WTC11 (cell line): ENCODE data around the gene RIMBP2. TPM values are rescaled to one million over a fixed set of nuclear protein-coding genes. Genes with fewer than 3 reads are reported as not detected.

Experiments
- ATAC-seq: fragments of 200-7000 bp; cut with Tn5 transposase; 2 replicates; pipeline ENCODE4 v1.10.0; 2021; ENCODE audit warnings: mild to moderate bottlenecking, moderate library complexity
- CTCF ChIA-PET: fragments of 300-600 bp; sonication (Branson Sonifier 250); formaldehyde crosslinking; loops from one replicate; lab custom pipeline; 2021; ENCODE audit warnings: antibody characterized with exemption; lab: Charles Lee
- POLR2A ChIA-PET: fragments of 350-600 bp; sonication (Branson Sonifier 250); formaldehyde crosslinking; loops from one replicate; lab custom pipeline; 2021; ENCODE audit warnings: antibody characterized with exemption; lab: Charles Lee
- DNase-seq: peaks from one replicate; pipeline ENCODE4 v3.0.0; 2021; ENCODE audit warnings: low spot score
- H3K27ac Mint-ChIP-seq: 2 replicates; pipeline ENCODE4 v1.8.0; 2021; ENCODE audit warnings: mixed read lengths
- H3K27me3 Mint-ChIP-seq: 2 replicates; pipeline ENCODE4 v1.8.0; 2021; ENCODE audit warnings: low read depth, mild to moderate bottlenecking, moderate library complexity, mixed read lengths
- H3K36me3 Mint-ChIP-seq: 2 replicates; pipeline ENCODE4 v1.8.0; 2021; ENCODE audit warnings: mixed read lengths
- H3K4me1 Mint-ChIP-seq: 2 replicates; pipeline ENCODE4 v1.8.0; 2022; ENCODE audit warnings: mixed read lengths
- H3K4me3 Mint-ChIP-seq: 2 replicates; pipeline ENCODE4 v1.8.0; 2021; ENCODE audit warnings: mild to moderate bottlenecking, moderate library complexity, mixed read lengths
- H3K9me3 Mint-ChIP-seq: 2 replicates; pipeline ENCODE4 v1.8.0; 2021; ENCODE audit warnings: mixed read lengths
- ARID4B ChIP-seq: sonication (generic); formaldehyde crosslinking; IDR thresholded peaks from 2 replicates; pipeline ENCODE4 v1.8.0; 2023; ENCODE audit warnings: missing genetic modification reagents, mild to moderate bottlenecking, borderline replicate concordance
- ATF6 ChIP-seq: sonication (generic); formaldehyde crosslinking; IDR thresholded peaks from 2 replicates; pipeline ENCODE4 v1.8.1; 2023; ENCODE audit warnings: mild to moderate bottlenecking, missing genetic modification reagents
- CDX4 ChIP-seq: fragments of 250-450 bp; sonication (Bioruptor Pico); IDR thresholded peaks from 2 replicates; pipeline ENCODE4 v1.9.0; 2021; ENCODE audit warnings: moderate library complexity, mild to moderate bottlenecking, inconsistent platforms, borderline replicate concordance
- EMX1 ChIP-seq: fragments of 250-450 bp; sonication (Bioruptor Pico); IDR thresholded peaks from 2 replicates; pipeline ENCODE4 v1.8.0; 2021; ENCODE audit warnings: mild to moderate bottlenecking
- ESRRA ChIP-seq: sonication (generic); formaldehyde crosslinking; IDR thresholded peaks from 2 replicates; pipeline ENCODE4 v1.8.1; 2022; ENCODE audit warnings: mild to moderate bottlenecking, missing genetic modification reagents, borderline replicate concordance
- ETV6 ChIP-seq: sonication (generic); formaldehyde crosslinking; IDR thresholded peaks from 2 replicates; pipeline ENCODE4 v1.8.1; 2022; ENCODE audit warnings: mild to moderate bottlenecking, missing genetic modification reagents
- HMGXB4 ChIP-seq: sonication (generic); formaldehyde crosslinking; IDR thresholded peaks from 2 replicates; pipeline ENCODE4 v1.8.1; 2023; ENCODE audit warnings: mild to moderate bottlenecking, moderate library complexity, missing genetic modification reagents
- KAT7 ChIP-seq: sonication (generic); formaldehyde crosslinking; IDR thresholded peaks from 2 replicates; pipeline ENCODE4 v1.8.1; 2023; ENCODE audit warnings: missing genetic modification reagents, mild to moderate bottlenecking, borderline replicate concordance
- MYBL2 ChIP-seq: sonication (generic); formaldehyde crosslinking; IDR thresholded peaks from 2 replicates; pipeline ENCODE4 v1.8.1; 2023; ENCODE audit warnings: mild to moderate bottlenecking, moderate library complexity, missing genetic modification reagents
- NR3C1 ChIP-seq: sonication (generic); formaldehyde crosslinking; conservative IDR thresholded peaks from 2 replicates; pipeline ENCODE4 v1.8.1; 2023; ENCODE audit warnings: low read depth, mild to moderate bottlenecking, missing genetic modification reagents
- SMAD3 ChIP-seq: sonication (generic); formaldehyde crosslinking; IDR thresholded peaks from 2 replicates; pipeline ENCODE4 v1.8.0; 2022; ENCODE audit warnings: missing genetic modification reagents, mild to moderate bottlenecking, borderline replicate concordance
- SP1 ChIP-seq: sonication (generic); formaldehyde crosslinking; conservative IDR thresholded peaks from 2 replicates; pipeline ENCODE4 v1.8.1; 2022; ENCODE audit warnings: missing genetic modification reagents
- TEAD1 ChIP-seq: sonication (generic); formaldehyde crosslinking; IDR thresholded peaks from 2 replicates; pipeline ENCODE4 v1.8.0; 2022; ENCODE audit warnings: mild to moderate bottlenecking, missing genetic modification reagents
- TP53 ChIP-seq: sonication (generic); formaldehyde crosslinking; IDR thresholded peaks from 2 replicates; pipeline ENCODE4 v1.8.1; 2023; ENCODE audit warnings: mild to moderate bottlenecking, missing genetic modification reagents
- ZBTB21 ChIP-seq: sonication (generic); formaldehyde crosslinking; IDR thresholded peaks from 2 replicates; pipeline ENCODE4 v1.8.1; 2023; ENCODE audit warnings: mild to moderate bottlenecking, missing genetic modification reagents, borderline replicate concordance
- ZNF263 ChIP-seq: sonication (generic); formaldehyde crosslinking; IDR thresholded peaks from 2 replicates; pipeline ENCODE4 v1.8.1; 2022; ENCODE audit warnings: low read depth, mild to moderate bottlenecking, moderate library complexity, missing genetic modification reagents
- ZNF425 ChIP-seq: fragments of 250-450 bp; sonication (Bioruptor Pico); conservative IDR thresholded peaks from 2 replicates; pipeline ENCODE4 v1.9.0; 2021; ENCODE audit warnings: mild to moderate bottlenecking
- ZNF512 ChIP-seq: sonication (generic); formaldehyde crosslinking; IDR thresholded peaks from 2 replicates; pipeline ENCODE4 v1.8.1; 2022; ENCODE audit warnings: missing genetic modification reagents, borderline replicate concordance
- total RNA-seq: library from RNA; stranded (reverse); gene quantifications from 3 replicates; pipeline ENCODE4 v1.2.3, GENCODE V29; 2021
- TF ChIP-seq, protein P1 (sequence below): sonication (generic); formaldehyde crosslinking; IDR thresholded peaks from 2 replicates; pipeline ENCODE4 v1.8.1; 2022; ENCODE audit warnings: mild to moderate bottlenecking, moderate library complexity, missing genetic modification reagents

Gene RIMBP2
- total RNA-seq, 1 experiment from 2014 or later, result 2.6 TPM

GRCh38 chr12:130501821-130502220 is 214.3 kb downstream of the RIMBP2 start (continued):
- TF ChIP-seq, protein P1, sequence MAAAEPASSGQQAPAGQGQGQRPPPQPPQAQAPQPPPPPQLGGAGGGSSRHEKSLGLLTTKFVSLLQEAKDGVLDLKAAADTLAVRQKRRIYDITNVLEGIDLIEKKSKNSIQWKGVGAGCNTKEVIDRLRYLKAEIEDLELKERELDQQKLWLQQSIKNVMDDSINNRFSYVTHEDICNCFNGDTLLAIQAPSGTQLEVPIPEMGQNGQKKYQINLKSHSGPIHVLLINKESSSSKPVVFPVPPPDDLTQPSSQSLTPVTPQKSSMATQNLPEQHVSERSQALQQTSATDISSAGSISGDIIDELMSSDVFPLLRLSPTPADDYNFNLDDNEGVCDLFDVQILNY (CRISPR knock-in tag), result no peak

GRCh38 chr12:130500835-130501330 is 215.2 kb downstream of the RIMBP2 start:
- ChIA-PET POLR2A (no interaction called here), CTCF (no interaction called here)
- TF ChIP-seq ESRRA, result no peak
- no peak for TF ChIP-seq TP53 (CRISPR knock-in tag)
- no peak for TF ChIP-seq KAT7
- no peak for TF ChIP-seq ZNF263 (CRISPR knock-in tag)
- TF ChIP-seq ETV6 (CRISPR knock-in tag), result no peak
- no peak for TF ChIP-seq ARID4B (CRISPR knock-in tag)
- TF ChIP-seq ATF6, result no peak
- TF ChIP-seq NR3C1 (CRISPR knock-in tag), result no peak
- no peak for TF ChIP-seq ZNF425 (CRISPR knock-in tag)
- TF ChIP-seq SMAD3 (CRISPR knock-in tag), result no peak
- Mint-ChIP-seq H3K9me3 (peaks cover 11% of the 10 kb centered on the region), H3K36me3 (no peaks in the 10 kb centered on the region), H3K27ac (no peak overlapping the region), H3K27me3 (no peaks in the 10 kb centered on the region), H3K4me3 (no peak overlapping the region), H3K4me1 (peaks cover 16% of the 10 kb centered on the region)
- DNase-seq, result no peak
- ATAC-seq, result no peak

GRCh38 chr12:130499474-130499873 is 216.6 kb downstream of the RIMBP2 start:
- TF ChIP-seq TP53 (CRISPR knock-in tag) (no peak), SP1 (CRISPR knock-in tag) (no peak), ZBTB21 (no peak), MYBL2 (CRISPR knock-in tag) (no peak), TEAD1 (no peak), CDX4 (no peak), EMX1 (no peak), SMAD3 (CRISPR knock-in tag) (no peak), HMGXB4 (CRISPR knock-in tag) (no peak), ETV6 (CRISPR knock-in tag) (no peak), ZNF512 (CRISPR knock-in tag) (no peak)
- TF ChIP-seq, all 79 proteins: peak for 0
- H3K4me3 Mint-ChIP-seq, result no peak overlapping the region
- no peak for ATAC-seq
- peaks cover 13% of the 10 kb centered on the region for H3K4me1 Mint-ChIP-seq
- ChIA-PET CTCF (interaction anchor here (1.3 kb wide), 1 partner anchor 248 kb away, joined by 3 read pairs; no protein-coding TSS in a partner anchor), POLR2A (no interaction called here)
- peaks cover 11% of the 10 kb centered on the region for H3K9me3 Mint-ChIP-seq
- no peak overlapping the region for H3K27ac Mint-ChIP-seq
- H3K36me3 Mint-ChIP-seq, result no peaks in the 10 kb centered on the region
- no peaks in the 10 kb centered on the region for H3K27me3 Mint-ChIP-seq
- DNase-seq, result no peak
